GM12892 (cell line): ENCODE data around the gene WFDC9.
"Not testable (repeated sequence)": the region's sequence is repeated elsewhere in the genome, so short reads cannot be mapped to it uniquely, and the experiment has no call there.

Experiments used
- POLR2A ChIP-seq: IDR thresholded peaks from 2 replicates; pipeline ENCODE4 v1.6.1; 2011; ENCODE audit warnings: low read depth, low read length, control low read depth
- POLR2AphosphoS5 ChIP-seq: IDR thresholded peaks from 2 replicates; pipeline ENCODE4 v1.6.1; 2011; ENCODE audit warnings: low read depth, low read length, control low read depth
- TAF1 ChIP-seq: IDR thresholded peaks from 2 replicates; pipeline ENCODE4 v1.6.1; 2011; ENCODE audit warnings: low read depth, mild to moderate bottlenecking, control low read depth, low read length, borderline replicate concordance

GRCh38 chr20:45569650-45570049 is 61.4 kb downstream of the WFDC9 start:
- not testable (repeated sequence) for TF ChIP-seq POLR2AphosphoS5, POLR2A, TAF1
